OCI-LY3 (cell line): ENCODE data around the gene FAM177B.

ENCODE experiments used
- H2AFZ ChIP-seq: fragments of 200-600, 300-600 bp; shearing (Covaris generic); 2 replicates; pipeline ENCODE4 v1.6.0; 2014; ENCODE audit warnings: antibody characterized with exemption, low read depth, low read length
- H3K27ac ChIP-seq: fragments of 200-600, 300-600 bp; sonication (generic); 2 replicates; pipeline ENCODE4 v1.5.1; 2014; ENCODE audit warnings: mild to moderate bottlenecking, low read length, moderate library complexity, mixed read lengths
- H3K27me3 ChIP-seq: fragments of 200-600, 300-600 bp; sonication (generic); 2 replicates; pipeline ENCODE4 v1.6.1; 2014; ENCODE audit warnings: low read depth, low read length, mixed read lengths
- H3K36me3 ChIP-seq: fragments of 200-600, 300-600 bp; sonication (generic); replicated peaks from 2 replicates; pipeline ENCODE3; 2014; ENCODE audit warnings: low read depth, low read length, mixed read lengths
- H3K4me1 ChIP-seq: fragments of 300-600, 200-600 bp; sonication (generic); 2 replicates; pipeline ENCODE4 v1.6.1; 2014; ENCODE audit warnings: low read length, mixed read lengths
- H3K4me2 ChIP-seq: fragments of 200-600, 300-600 bp; sonication (generic); 2 replicates; pipeline ENCODE4 v1.6.1; 2014; ENCODE audit warnings: low read length, mixed read lengths
- H3K4me3 ChIP-seq: fragments of 300-600, 200-600 bp; sonication (generic); 2 replicates; pipeline ENCODE4 v1.5.1; 2014; ENCODE audit warnings: antibody characterized with exemption, mild to moderate bottlenecking, low read length, moderate library complexity
- H3K79me2 ChIP-seq: fragments of 300-600, 200-600 bp; shearing (Covaris generic); 2 replicates; pipeline ENCODE4 v1.6.1; 2014; ENCODE audit warnings: mild to moderate bottlenecking, low read length, mixed read lengths
- H3K9ac ChIP-seq: fragments of 300-600, 200-600 bp; shearing (Covaris generic); 2 replicates; pipeline ENCODE4 v1.6.0; 2014; ENCODE audit warnings: mild to moderate bottlenecking, low read length, moderate library complexity
- H3K9me3 ChIP-seq: fragments of 200-600, 300-600 bp; shearing (Covaris generic); 2 replicates; pipeline ENCODE4 v1.6.1; 2014; ENCODE audit warnings: low read length, mixed read lengths; ENCODE audit not compliant: insufficient read depth
- H4K20me1 ChIP-seq: fragments of 200-600, 300-600 bp; sonication (generic); 2 replicates; pipeline ENCODE4 v1.6.1; 2016; ENCODE audit warnings: low read length, mixed read lengths; ENCODE audit not compliant: insufficient read depth
- EZH2phosphoT487 ChIP-seq: fragments of 200-600 bp; shearing (Covaris generic); IDR thresholded peaks from 2 replicates; pipeline ENCODE4 v1.6.1; 2018; ENCODE audit warnings: antibody characterized with exemption, mixed run types, low read depth
- TF ChIP-seq, protein P1 (sequence below): fragments of 200-600, 300-600 bp; sonication (generic); IDR thresholded peaks from 2 replicates; pipeline ENCODE4 v1.5.1; 2014; ENCODE audit warnings: antibody characterized with exemption, low read length, low read depth

The FAM177B gene

DNA sequence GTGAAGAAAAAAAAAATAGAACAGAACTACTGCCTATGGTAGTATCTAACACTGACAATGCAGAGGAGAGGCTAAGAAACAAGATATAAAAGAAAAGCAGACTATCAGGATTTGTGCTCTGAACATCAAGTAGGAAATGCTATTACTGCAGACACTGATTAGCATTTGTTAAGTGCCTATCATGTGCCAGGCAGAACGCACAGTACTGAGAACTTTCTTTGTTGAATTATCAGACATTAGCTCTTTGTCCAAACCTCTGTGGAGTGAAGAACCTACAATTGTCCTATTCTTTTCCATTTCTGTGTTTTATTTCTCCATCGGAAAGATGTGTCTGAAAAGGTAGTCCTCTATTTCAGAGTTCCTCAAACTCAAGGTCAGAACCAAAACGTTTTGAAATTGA, 47.4 kb downstream of the FAM177B start:
- no peaks in the 10 kb centered on the region for H3K4me1 ChIP-seq
- H3K36me3 ChIP-seq = no peaks in the 10 kb centered on the region
- H3K9me3 ChIP-seq = 0 out of 2 replicates have a peak, but pooled peaks cover 2% of the 10 kb centered on the region
- no peak overlapping the region for H3K9ac ChIP-seq
- H3K4me3 ChIP-seq = no peak overlapping the region
- no peak overlapping the region for H3K27ac ChIP-seq
- TF ChIP-seq, protein P1, sequence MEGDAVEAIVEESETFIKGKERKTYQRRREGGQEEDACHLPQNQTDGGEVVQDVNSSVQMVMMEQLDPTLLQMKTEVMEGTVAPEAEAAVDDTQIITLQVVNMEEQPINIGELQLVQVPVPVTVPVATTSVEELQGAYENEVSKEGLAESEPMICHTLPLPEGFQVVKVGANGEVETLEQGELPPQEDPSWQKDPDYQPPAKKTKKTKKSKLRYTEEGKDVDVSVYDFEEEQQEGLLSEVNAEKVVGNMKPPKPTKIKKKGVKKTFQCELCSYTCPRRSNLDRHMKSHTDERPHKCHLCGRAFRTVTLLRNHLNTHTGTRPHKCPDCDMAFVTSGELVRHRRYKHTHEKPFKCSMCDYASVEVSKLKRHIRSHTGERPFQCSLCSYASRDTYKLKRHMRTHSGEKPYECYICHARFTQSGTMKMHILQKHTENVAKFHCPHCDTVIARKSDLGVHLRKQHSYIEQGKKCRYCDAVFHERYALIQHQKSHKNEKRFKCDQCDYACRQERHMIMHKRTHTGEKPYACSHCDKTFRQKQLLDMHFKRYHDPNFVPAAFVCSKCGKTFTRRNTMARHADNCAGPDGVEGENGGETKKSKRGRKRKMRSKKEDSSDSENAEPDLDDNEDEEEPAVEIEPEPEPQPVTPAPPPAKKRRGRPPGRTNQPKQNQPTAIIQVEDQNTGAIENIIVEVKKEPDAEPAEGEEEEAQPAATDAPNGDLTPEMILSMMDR = no peak
- no peak for TF ChIP-seq EZH2phosphoT487
- no peak overlapping the region for H3K4me2 ChIP-seq
- no peak overlapping the region for H2AFZ ChIP-seq
- no peaks in the 10 kb centered on the region for H3K79me2 ChIP-seq
- H3K27me3 ChIP-seq = peaks cover 40% of the 10 kb centered on the region
- no peaks in the 10 kb centered on the region for H4K20me1 ChIP-seq

DNA sequence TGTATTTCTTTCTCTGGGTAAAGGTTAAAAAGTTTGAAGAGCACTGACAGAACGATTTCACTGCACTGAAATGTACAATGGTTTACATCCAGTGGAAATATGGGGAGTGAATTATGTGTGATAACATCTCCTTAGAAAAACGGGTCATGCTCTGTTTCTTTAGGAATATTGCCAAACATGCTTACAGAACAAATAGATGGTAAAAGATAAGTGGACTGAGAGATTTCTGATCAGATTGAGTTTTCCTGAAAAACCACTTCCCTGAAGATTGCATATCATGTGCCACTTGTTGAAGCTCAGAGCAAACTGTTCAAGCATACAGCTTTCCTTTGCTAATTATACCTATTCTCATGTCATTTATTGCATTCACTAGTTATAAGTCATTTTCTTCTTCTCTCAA, 47.9 kb downstream of the FAM177B start:
- peaks cover 40% of the 10 kb centered on the region for H3K27me3 ChIP-seq
- no peaks in the 10 kb centered on the region for H3K4me1 ChIP-seq
- H4K20me1 ChIP-seq = no peaks in the 10 kb centered on the region
- no peak overlapping the region for H3K4me2 ChIP-seq
- no peak overlapping the region for H3K9ac ChIP-seq
- no peaks in the 10 kb centered on the region for H3K36me3 ChIP-seq
- no peak overlapping the region for H3K4me3 ChIP-seq
- TF ChIP-seq EZH2phosphoT487 = no peak
- TF ChIP-seq, protein P1 = no peak
- no peak overlapping the region for H3K27ac ChIP-seq
- H3K79me2 ChIP-seq = no peaks in the 10 kb centered on the region
- no peak overlapping the region for H2AFZ ChIP-seq
- H3K9me3 ChIP-seq = 0 out of 2 replicates have a peak, but pooled peaks cover 3% of the 10 kb centered on the region

DNA sequence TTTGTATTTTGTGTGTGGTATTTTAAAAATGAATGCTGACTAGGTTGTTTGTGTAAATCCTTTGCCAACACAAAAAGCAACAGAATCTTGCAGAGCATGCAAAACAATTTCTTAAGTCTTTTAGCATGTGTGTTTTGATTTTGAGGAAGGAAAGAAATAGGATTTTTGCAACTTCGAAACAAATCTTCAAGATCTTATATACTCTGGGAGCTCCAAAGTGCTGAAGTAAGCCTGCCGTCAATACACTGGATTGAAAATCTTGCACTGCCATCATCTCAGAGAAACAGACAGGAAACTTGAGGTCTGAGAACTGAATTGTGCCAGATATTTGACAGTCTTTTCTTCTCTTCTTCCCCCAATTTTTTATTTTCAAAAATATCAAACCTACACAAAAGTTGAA, 48.5 kb downstream of the FAM177B start:
- Histone ChIP-seq H3K27me3 (peaks cover 40% of the 10 kb centered on the region), H3K4me1 (no peaks in the 10 kb centered on the region), H2AFZ (no peak overlapping the region), H3K79me2 (no peaks in the 10 kb centered on the region), H3K9ac (no peak overlapping the region), H3K9me3 (0 out of 2 replicates have a peak, but pooled peaks cover 3% of the 10 kb centered on the region), H3K36me3 (no peaks in the 10 kb centered on the region), H4K20me1 (no peaks in the 10 kb centered on the region), H3K4me2 (no peak overlapping the region), H3K27ac (no peak overlapping the region), H3K4me3 (no peak overlapping the region)
- no peak for TF ChIP-seq EZH2phosphoT487
- TF ChIP-seq, protein P1 = no peak

DNA sequence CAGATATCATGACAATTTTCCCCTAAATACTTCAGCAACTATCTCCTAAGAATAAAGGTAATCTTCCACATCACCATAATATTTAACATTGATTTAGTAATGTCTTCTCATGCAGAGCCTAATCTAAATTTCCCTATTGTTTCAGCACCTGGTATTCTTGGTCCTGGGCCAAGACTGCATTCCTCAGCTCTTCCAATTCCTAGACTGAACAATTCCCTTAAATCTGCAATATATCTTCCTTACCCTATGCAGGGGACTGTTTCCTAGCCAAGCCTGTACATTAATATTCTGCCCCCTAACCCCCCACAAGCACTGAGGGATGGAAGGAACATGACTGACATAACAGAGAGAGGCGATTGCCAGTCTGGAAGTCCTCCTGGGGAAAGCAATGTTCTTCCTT, 49.1 kb downstream of the FAM177B start:
- H3K4me1 ChIP-seq = no peaks in the 10 kb centered on the region
- H3K27ac ChIP-seq = no peak overlapping the region
- no peak overlapping the region for H3K4me3 ChIP-seq
- H2AFZ ChIP-seq = no peak overlapping the region
- peaks cover 37% of the 10 kb centered on the region for H3K27me3 ChIP-seq
- no peaks in the 10 kb centered on the region for H4K20me1 ChIP-seq
- TF ChIP-seq, protein P1 = no peak
- no peak for TF ChIP-seq EZH2phosphoT487
- no peaks in the 10 kb centered on the region for H3K79me2 ChIP-seq
- H3K9me3 ChIP-seq = 0 out of 2 replicates have a peak, but pooled peaks cover 3% of the 10 kb centered on the region
- no peaks in the 10 kb centered on the region for H3K36me3 ChIP-seq
- no peak overlapping the region for H3K4me2 ChIP-seq
- no peak overlapping the region for H3K9ac ChIP-seq
